ENCODE measurements around the gene SLC39A11.
"Not testable (repeated sequence)": the region's sequence is repeated elsewhere in the genome, so short reads cannot be mapped to it uniquely, and the experiment has no call there.

SLC39A11 gene

GRCh38 chr17:73066148-73066884, 26.2 kb downstream of the SLC39A11 start:
- H3K4me3 ChIP-seq (ENCODE audit: low read length) = no peak overlapping the region
- no peak for TF ChIP-seq CTCF (conservative IDR thresholded peaks at IDR 0.05; ENCODE audit: low read depth, low read length)
- DNase-seq (ENCODE audit: low read depth) = no peak

GRCh38 chr17:73065376-73065775, 27.1 kb downstream of the SLC39A11 start:
- no peak overlapping the region for H3K4me3 ChIP-seq (ENCODE audit: low read length)
- no peak for DNase-seq (ENCODE audit: low read depth)
- no peak for TF ChIP-seq CTCF (conservative IDR thresholded peaks at IDR 0.05; ENCODE audit: low read depth, low read length)

GRCh38 chr17:73064084-73064938, 28.2 kb downstream of the SLC39A11 start:
- no peak overlapping the region for H3K4me3 ChIP-seq (ENCODE audit: low read length)
- TF ChIP-seq CTCF (conservative IDR thresholded peaks at IDR 0.05; ENCODE audit: low read depth, low read length) = no peak
- DNase-seq (ENCODE audit: low read depth) = peak; percentile 59

- no peak overlapping the region for H3K4me3 ChIP-seq (ENCODE audit: low read length)
- TF ChIP-seq CTCF (conservative IDR thresholded peaks at IDR 0.05; ENCODE audit: low read depth, low read length) = no peak
- no peak for DNase-seq (ENCODE audit: low read depth)
These were observed 29.8 kb downstream of the SLC39A11 start for GRCh38 chr17:73062726-73063125.

- TF ChIP-seq CTCF (conservative IDR thresholded peaks at IDR 0.05; ENCODE audit: low read depth, low read length) = no peak
- DNase-seq (ENCODE audit: low read depth) = no peak
These were observed 31.3 kb downstream of the SLC39A11 start for GRCh38 chr17:73061161-73061560.

GRCh38 chr17:73060721-73061120, 31.8 kb downstream of the SLC39A11 start:
- no peak for TF ChIP-seq CTCF (conservative IDR thresholded peaks at IDR 0.05; ENCODE audit: low read depth, low read length)
- no peak for DNase-seq (ENCODE audit: low read depth)
- no peak overlapping the region for H3K4me3 ChIP-seq (ENCODE audit: low read length)

More at GRCh38 chr17:73061161-73061560, 31.3 kb downstream of the SLC39A11 start:
- no peak overlapping the region for H3K4me3 ChIP-seq (ENCODE audit: low read length)

- H3K4me3 ChIP-seq (ENCODE audit: low read length); DNase-seq (ENCODE audit: low read depth): not testable (repeated sequence)
These were observed 32.8 kb downstream of the SLC39A11 start for GRCh38 chr17:73059713-73060112.
